Measurements from ENCODE around the gene AQP1.

The AQP1 gene

DNA sequence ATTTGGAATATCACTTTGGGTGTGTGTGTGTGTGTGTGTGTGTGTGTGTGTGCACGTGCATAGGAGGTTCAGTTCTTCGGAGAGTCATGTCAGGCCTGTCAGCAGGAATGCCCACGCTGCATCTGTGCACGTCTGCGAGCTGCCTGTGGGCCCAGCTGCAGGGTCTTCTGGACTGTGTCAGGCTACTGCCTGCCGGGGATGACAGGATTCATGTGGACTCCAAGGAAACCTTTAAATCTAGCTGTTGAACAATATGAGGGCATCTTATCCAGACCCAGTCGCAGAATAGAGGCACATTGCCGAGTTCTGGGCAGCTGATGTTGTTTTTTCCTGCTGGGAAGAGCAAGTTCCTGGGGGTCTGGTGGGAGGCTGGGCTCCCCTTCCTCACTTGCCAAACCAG lies 19.0 kb downstream of the AQP1 start:
- TF ChIP-seq, protein P1, sequence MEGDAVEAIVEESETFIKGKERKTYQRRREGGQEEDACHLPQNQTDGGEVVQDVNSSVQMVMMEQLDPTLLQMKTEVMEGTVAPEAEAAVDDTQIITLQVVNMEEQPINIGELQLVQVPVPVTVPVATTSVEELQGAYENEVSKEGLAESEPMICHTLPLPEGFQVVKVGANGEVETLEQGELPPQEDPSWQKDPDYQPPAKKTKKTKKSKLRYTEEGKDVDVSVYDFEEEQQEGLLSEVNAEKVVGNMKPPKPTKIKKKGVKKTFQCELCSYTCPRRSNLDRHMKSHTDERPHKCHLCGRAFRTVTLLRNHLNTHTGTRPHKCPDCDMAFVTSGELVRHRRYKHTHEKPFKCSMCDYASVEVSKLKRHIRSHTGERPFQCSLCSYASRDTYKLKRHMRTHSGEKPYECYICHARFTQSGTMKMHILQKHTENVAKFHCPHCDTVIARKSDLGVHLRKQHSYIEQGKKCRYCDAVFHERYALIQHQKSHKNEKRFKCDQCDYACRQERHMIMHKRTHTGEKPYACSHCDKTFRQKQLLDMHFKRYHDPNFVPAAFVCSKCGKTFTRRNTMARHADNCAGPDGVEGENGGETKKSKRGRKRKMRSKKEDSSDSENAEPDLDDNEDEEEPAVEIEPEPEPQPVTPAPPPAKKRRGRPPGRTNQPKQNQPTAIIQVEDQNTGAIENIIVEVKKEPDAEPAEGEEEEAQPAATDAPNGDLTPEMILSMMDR (IDR thresholded peaks at IDR 0.05; ENCODE audit: borderline replicate concordance, control extremely low read depth, extremely low read depth, insufficient read depth, missing control alignments) = no peak
- DNase-seq (ENCODE audit: low spot score) = peak; percentile 4
- in situ Hi-C loops (cut with MboI; ENCODE audit: low sequenced_read_pairs, unreplicated experiment) = no loop called here

DNA sequence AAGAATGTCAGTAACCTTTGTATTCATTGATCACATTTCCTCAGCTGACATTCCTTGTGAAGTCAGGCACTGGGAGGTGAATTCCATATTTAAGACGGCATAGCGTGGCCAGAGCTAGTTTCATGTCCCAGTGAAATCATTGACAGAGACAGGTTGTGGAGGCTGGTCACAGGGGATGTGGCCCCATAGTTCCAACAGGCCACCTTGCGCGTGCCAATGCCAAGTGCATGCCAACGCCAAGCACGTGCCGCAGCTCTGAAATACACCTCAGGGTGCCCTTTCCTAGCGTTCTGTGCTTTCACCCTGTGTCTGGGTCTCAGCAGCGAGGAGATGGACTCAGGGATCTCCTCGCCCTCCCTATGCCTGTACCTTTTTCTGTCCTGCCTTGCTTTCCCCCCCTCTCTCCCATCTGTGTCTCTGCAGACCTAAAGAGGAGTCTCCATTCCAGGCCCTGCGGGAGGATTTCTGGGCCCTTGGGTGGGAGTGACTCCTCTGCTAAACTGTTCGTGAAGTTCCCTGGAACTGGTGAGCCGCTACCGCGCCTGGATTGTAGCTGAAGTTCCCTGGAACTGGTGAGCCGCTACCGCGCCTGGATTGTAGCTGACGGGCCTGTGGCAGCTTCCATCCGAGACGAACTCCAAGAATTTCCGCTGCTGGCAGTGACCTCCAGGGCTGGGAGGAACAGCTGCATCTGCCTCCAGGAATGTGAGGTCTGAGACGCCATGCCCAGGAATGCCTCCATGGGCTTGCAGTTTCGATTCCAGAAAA lies 19.7 kb downstream of the AQP1 start:
- TF ChIP-seq, protein P1 (IDR thresholded peaks at IDR 0.05; ENCODE audit: borderline replicate concordance, control extremely low read depth, extremely low read depth, insufficient read depth, missing control alignments) = no peak
- peak; percentile 13 for DNase-seq (ENCODE audit: low spot score)
- in situ Hi-C loops (cut with MboI; ENCODE audit: low sequenced_read_pairs, unreplicated experiment) = no loop called here

DNA sequence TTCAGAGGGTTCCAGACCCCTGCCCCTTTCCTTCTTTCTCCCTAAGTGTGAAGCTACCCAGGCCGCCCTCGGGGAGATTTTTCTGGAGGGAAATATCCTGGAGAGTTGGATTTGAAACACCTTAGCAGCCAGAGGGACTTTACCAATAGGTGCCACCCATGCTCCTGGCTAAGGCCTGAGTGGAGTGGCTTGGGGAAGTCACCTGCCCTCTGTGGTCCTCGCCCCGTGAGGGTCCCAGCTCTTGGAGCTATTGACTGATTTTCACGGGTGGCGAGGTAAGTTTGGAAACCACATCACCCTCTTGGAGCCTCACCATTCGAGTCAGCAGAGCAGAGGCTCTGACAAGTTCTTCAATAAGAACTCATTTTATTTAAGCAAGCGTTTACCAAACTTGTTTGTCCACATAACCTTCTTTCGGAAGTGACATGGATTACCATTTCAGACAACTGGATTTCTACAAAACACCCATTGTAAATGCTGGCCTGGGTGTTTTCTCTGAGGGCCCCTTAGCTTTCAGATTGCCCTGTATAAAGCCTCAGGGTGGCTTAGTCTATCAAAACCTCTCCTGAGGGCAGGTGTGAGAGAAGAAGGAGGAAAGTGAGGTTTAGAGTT lies 20.4 kb downstream of the AQP1 start:
- TF ChIP-seq, protein P1 (IDR thresholded peaks at IDR 0.05; ENCODE audit: borderline replicate concordance, control extremely low read depth, extremely low read depth, insufficient read depth, missing control alignments) = no peak
- in situ Hi-C loops (cut with MboI; ENCODE audit: low sequenced_read_pairs, unreplicated experiment) = no loop called here
- DNase-seq (ENCODE audit: low spot score) = peak; percentile 13

DNA sequence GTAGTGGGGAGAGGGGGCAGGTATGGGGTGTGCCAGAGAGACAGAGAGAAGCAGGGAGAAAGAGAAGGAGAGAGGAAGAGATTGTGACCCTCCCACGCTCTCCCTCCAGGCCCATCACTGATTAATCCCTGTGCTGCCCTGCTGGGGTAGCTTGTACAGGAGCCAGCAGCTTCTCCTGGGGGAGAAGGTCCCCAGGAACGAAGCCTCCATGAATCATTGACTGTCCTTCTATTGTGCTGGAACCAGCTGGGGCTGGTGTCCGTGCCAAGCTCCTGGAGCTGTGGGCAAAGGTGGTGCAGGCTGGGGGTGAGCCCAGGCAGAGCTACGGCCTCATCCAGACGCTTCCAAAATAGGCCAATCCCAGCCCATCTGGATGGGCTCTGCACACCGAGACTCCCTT lies 20.9 kb downstream of the AQP1 start:
- TF ChIP-seq, protein P1 (IDR thresholded peaks at IDR 0.05; ENCODE audit: borderline replicate concordance, control extremely low read depth, extremely low read depth, insufficient read depth, missing control alignments) = no peak
- in situ Hi-C loops (cut with MboI; ENCODE audit: low sequenced_read_pairs, unreplicated experiment) = no loop called here
- DNase-seq (ENCODE audit: low spot score) = peak; percentile 11

DNA sequence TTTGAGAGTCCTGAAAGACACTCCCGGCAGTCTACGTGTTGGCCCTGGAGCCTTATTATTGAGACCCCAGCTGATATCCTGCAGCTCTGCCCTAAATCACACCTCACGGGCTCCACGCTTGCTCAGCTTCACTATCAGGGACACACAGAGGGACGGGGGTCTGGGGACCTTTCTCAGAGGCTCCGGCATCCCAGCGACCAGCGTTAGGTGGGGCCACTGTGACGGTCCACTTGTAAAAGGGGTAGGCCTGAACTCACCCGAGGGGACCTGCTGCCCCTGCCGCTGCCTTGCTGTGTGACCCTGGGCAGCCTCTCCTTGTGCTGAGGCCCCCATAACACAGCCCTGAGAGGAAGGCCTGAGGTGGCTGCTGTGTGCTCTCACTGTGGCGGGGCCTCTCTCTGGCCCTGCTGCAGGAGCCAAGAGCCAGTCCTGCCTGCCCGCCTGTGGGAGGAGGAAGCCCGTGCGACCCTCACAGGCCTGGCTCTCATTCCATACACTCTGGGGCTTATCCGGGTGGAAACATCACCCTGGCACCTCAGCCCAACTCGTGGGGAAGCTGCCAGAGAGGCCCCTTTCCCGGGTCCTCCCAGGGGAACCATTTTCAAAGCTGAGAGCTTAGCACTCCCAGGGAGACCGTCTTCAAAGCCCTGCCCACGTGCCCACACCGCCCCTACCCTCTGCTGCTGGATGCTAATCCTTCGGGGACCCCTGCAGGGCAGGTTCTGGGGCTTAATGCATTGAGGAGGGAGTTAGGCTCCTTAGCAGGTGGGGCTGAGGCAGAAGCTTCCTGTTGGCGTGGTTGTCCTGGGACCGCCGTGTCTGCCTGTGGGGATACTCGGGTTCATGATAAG lies 21.7 kb downstream of the AQP1 start:
- peak; percentile 20 for DNase-seq (ENCODE audit: low spot score)
- in situ Hi-C loops (cut with MboI; ENCODE audit: low sequenced_read_pairs, unreplicated experiment) = no loop called here
- TF ChIP-seq, protein P1 (IDR thresholded peaks at IDR 0.05; ENCODE audit: borderline replicate concordance, control extremely low read depth, extremely low read depth, insufficient read depth, missing control alignments) = no peak

DNA sequence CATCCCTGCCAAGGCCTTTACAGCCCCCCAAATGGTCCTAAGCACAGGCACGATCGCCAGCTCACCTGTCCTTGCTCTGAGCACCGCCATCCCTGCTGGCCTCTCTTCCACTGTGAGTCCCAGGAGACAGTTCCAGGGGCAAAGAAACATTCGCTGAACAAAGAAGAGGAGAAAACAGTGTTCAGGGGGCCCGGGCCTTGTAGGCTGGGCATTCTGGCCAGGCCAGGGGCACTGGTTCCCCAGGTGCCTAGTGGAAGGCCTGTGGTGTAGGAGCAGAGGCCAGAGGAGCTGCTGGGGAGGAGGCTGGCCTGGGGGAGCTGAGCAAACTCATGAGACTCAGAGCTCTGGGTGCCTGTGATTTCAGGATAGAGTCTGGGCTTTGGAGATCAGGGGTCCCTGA lies 22.6 kb downstream of the AQP1 start:
- in situ Hi-C loops (cut with MboI; ENCODE audit: low sequenced_read_pairs, unreplicated experiment) = no loop called here
- peak; percentile 16 for DNase-seq (ENCODE audit: low spot score)
- TF ChIP-seq, protein P1 (IDR thresholded peaks at IDR 0.05; ENCODE audit: borderline replicate concordance, control extremely low read depth, extremely low read depth, insufficient read depth, missing control alignments) = no peak
